Type B pancreatic cell (in vitro differentiated cells): ENCODE data around the gene DDX49. TPM values are rescaled to one million over a fixed set of nuclear protein-coding genes. Genes with fewer than 3 reads are reported as not detected.

Experiments used
- DNase-seq: peaks from one replicate; pipeline ENCODE4 v3.0.0; 2021; ENCODE audit warnings: mixed read lengths; ENCODE audit not compliant: unreplicated experiment; ENCODE audit errors: extremely low spot score
- H3K27ac Mint-ChIP-seq: 2 replicates; pipeline ENCODE4 v1.8.0; 2021; ENCODE audit warnings: mild to moderate bottlenecking, mixed read lengths
- H3K27me3 Mint-ChIP-seq: 2 replicates; pipeline ENCODE4 v1.8.0; 2021; ENCODE audit warnings: mixed read lengths
- H3K36me3 Mint-ChIP-seq: 2 replicates; pipeline ENCODE4 v1.8.0; 2021; ENCODE audit warnings: mixed read lengths
- H3K4me1 Mint-ChIP-seq: one replicate; pipeline ENCODE4 v1.8.0; 2021; ENCODE audit warnings: mixed read lengths; ENCODE audit not compliant: unreplicated experiment
- H3K4me3 Mint-ChIP-seq: 2 replicates; pipeline ENCODE4 v1.8.0; 2021; ENCODE audit warnings: mild to moderate bottlenecking, mixed read lengths
- H3K9me3 Mint-ChIP-seq: 2 replicates; pipeline ENCODE4 v1.8.0; 2021; ENCODE audit warnings: mixed read lengths
- CTCF ChIP-seq: fragments of 200-600 bp; sonication (generic); conservative IDR thresholded peaks from 2 replicates; pipeline ENCODE4 v1.5.0; 2021; ENCODE audit warnings: antibody characterized with exemption, mild to moderate bottlenecking
- long read RNA-seq: library from polyadenylated mRNA; unstranded; transcript quantifications from one replicate; pipeline ENCODE4 v2.0.0, GENCODE V29; 2020
- total RNA-seq: library from RNA; stranded (reverse); gene quantifications from 2 replicates; pipeline ENCODE4 v1.2.1, GENCODE V29; 2021; ENCODE audit warnings: low replicate concordance

DDX49 gene
- total RNA-seq: 58.3 and 58.5 TPM in 2 replicates
- long read RNA-seq, transcript DDX49-201 (13 exons, 1,830 nt): major isoform, 83 of 102 reads
- long read RNA-seq, partial matches to known transcripts: 7 of 102 reads
- long read RNA-seq, other reads (novel, unspliced or antisense): 8 of 102 reads

GRCh38 chr19:18919086-18919899, at the start of gene DDX49, which contains the start of gene COPE:
TSS of gene DDX49 (plus strand) at chr19:18919715. CDS start at chr19:18919742, 27 bp downstream.
TSS of gene COPE (minus strand) at chr19:18919387. CDS start at chr19:18919348, 39 bp downstream.
- Mint-ChIP-seq H3K27ac (peak within 1 kb of the TSS; percentile 87), H3K9me3 (no peaks in the 10 kb centered on the region), H3K27me3 (no peaks in the 10 kb centered on the region), H3K36me3 (peaks cover under 1% of the 10 kb centered on the region), H3K4me3 (peak within 1 kb of the TSS; percentile 93), H3K4me1 (peaks cover 14% of the 10 kb centered on the region)
- DNase-seq: peak; percentile 97
- no peak for TF ChIP-seq CTCF

- H3K36me3 Mint-ChIP-seq: peaks cover 14% of the 10 kb centered on the region
- TF ChIP-seq CTCF: no peak
- H3K27me3 Mint-ChIP-seq: no peaks in the 10 kb centered on the region
- no peak for DNase-seq
- H3K27ac Mint-ChIP-seq: no peak overlapping the region
- no peak overlapping the region for H3K4me3 Mint-ChIP-seq
- peaks cover 8% of the 10 kb centered on the region for H3K4me1 Mint-ChIP-seq
- H3K9me3 Mint-ChIP-seq: no peaks in the 10 kb centered on the region
These were observed 49.6 kb upstream of the DDX49 start for GRCh38 chr19:18869781-18870530.

- DNase-seq: no peak
- TF ChIP-seq CTCF: no peak
- no peak overlapping the region for H3K4me3 Mint-ChIP-seq
- H3K27me3 Mint-ChIP-seq: no peaks in the 10 kb centered on the region
- peaks cover 8% of the 10 kb centered on the region for H3K4me1 Mint-ChIP-seq
- no peak overlapping the region for H3K27ac Mint-ChIP-seq
- H3K36me3 Mint-ChIP-seq: peaks cover 17% of the 10 kb centered on the region
- no peaks in the 10 kb centered on the region for H3K9me3 Mint-ChIP-seq
These were observed 48.9 kb upstream of the DDX49 start for GRCh38 chr19:18870531-18871172.

GRCh38 chr19:18871543-18871942, 48.0 kb upstream of the DDX49 start:
- Mint-ChIP-seq H3K4me1 (peaks cover 8% of the 10 kb centered on the region), H3K36me3 (peaks cover 19% of the 10 kb centered on the region), H3K9me3 (no peaks in the 10 kb centered on the region), H3K4me3 (no peak overlapping the region), H3K27ac (peak overlapping the region; percentile 44), H3K27me3 (no peaks in the 10 kb centered on the region)
- DNase-seq: no peak
- no peak for TF ChIP-seq CTCF

- H3K27ac Mint-ChIP-seq: no peak overlapping the region
- peaks cover 8% of the 10 kb centered on the region for H3K4me1 Mint-ChIP-seq
- no peak overlapping the region for H3K4me3 Mint-ChIP-seq
- DNase-seq: no peak
- no peaks in the 10 kb centered on the region for H3K27me3 Mint-ChIP-seq
- H3K9me3 Mint-ChIP-seq: peaks cover 5% of the 10 kb centered on the region
- peaks cover 31% of the 10 kb centered on the region for H3K36me3 Mint-ChIP-seq
- TF ChIP-seq CTCF: no peak
These were observed 43.8 kb upstream of the DDX49 start for GRCh38 chr19:18875726-18876125.
